Esophagus muscularis mucosa (tissue), 4 donors: Measurements from ENCODE around the gene CAD. TPM values are rescaled to one million over a fixed set of nuclear protein-coding genes. Genes with fewer than 3 reads are reported as not detected.
A peak's percentile ranks its signal among the peaks of the same experiment; 100 is the strongest.

Experiments
- DNase-seq: peaks from one replicate; pipeline ENCODE4 v3.0.0-alpha.2; 2017; ENCODE audit errors: extremely low spot score
- H3K27ac ChIP-seq, 4 donors: fragments of 200-600 bp; sonication (generic); replicated peaks in 1 of 4; 1 replicate in 3 of 4; 2 replicates in 1 of 4; pipeline ENCODE4 v1.5.1; 2016 to 2019; ENCODE audit warnings: mild to moderate bottlenecking in 1 of 4
- H3K27me3 ChIP-seq, 4 donors: fragments of 200-600 bp; sonication (generic); one replicate each; pipeline versions ENCODE4 v1.5.1 to v1.6.0; 2016 to 2019
- H3K36me3 ChIP-seq, 4 donors: fragments of 200-600 bp; sonication (generic); one replicate each; pipeline ENCODE4 v1.5.1; 2016 to 2019
- H3K4me1 ChIP-seq, 4 donors: fragments of 200-600 bp; sonication (generic); one replicate each; pipeline ENCODE4 v1.5.1; 2016 to 2019
- H3K4me3 ChIP-seq, 4 donors: fragments of 200-600 bp; sonication (generic); 1 replicate in 2 of 4; 2 replicates in 2 of 4; pipeline ENCODE4 v1.5.1; 2016 to 2019; ENCODE audit warnings: mild to moderate bottlenecking in 4 of 4, moderate library complexity in 1 of 4
- H3K9me3 ChIP-seq, 4 donors: fragments of 200-600 bp; sonication (generic); 1 replicate in 3 of 4; 2 replicates in 1 of 4; pipeline ENCODE4 v1.5.1; 2016 to 2019
- EP300 ChIP-seq: sonication (generic); formaldehyde crosslinking; IDR thresholded peaks from one replicate; pipeline ENCODE4 v1.6.1; 2017; ENCODE audit warnings: antibody characterized with exemption
- POLR2A ChIP-seq: fragments of 450-650 bp; IDR thresholded peaks from one replicate; pipeline ENCODE4 v1.6.1; 2017; ENCODE audit warnings: antibody characterized with exemption, moderate library complexity, mild to moderate bottlenecking, low read depth
- POLR2AphosphoS5 ChIP-seq, 2 donors: sonication (generic); formaldehyde crosslinking; IDR thresholded peaks; one replicate each; pipeline ENCODE4 v1.6.1; 2017; ENCODE audit warnings: antibody characterized with exemption in 2 of 2
- WGBS: methylation state at CpG from one replicate; pipeline ENCODE4 v1.1.5; 2018; 5-methylcytosine and 5-hydroxymethylcytosine counted together
- intact Hi-C: fragments of 100-400 bp; cut with DNase I; formaldehyde crosslinking; loops from one replicate; pipeline ENCODE4 v1.15.1; 2023
- total RNA-seq, 4 donors: library from RNA; depleted of rRNA; stranded (reverse); fragments of >200 nt; gene quantifications; one replicate each; pipeline versions ENCODE4 v1.1.0 to v1.2.1, GENCODE V29; 2016
- TF ChIP-seq, protein P1 (sequence below), 3 experiments: fragments of 200-600 bp in 2 of 3; fragments of 450-650 bp in 1 of 3; sonication (generic) in 2 of 3; IDR thresholded peaks; one replicate each; pipeline ENCODE4 v1.5.1; 2017 to 2019; ENCODE audit warnings: antibody characterized with exemption in 3 of 3, mild to moderate bottlenecking in 2 of 3, moderate library complexity in 1 of 3

Gene CAD
- total RNA-seq, 4 donors from 2014 or later = 12.4 to 28.3 (median 16.6) TPM

DNA sequence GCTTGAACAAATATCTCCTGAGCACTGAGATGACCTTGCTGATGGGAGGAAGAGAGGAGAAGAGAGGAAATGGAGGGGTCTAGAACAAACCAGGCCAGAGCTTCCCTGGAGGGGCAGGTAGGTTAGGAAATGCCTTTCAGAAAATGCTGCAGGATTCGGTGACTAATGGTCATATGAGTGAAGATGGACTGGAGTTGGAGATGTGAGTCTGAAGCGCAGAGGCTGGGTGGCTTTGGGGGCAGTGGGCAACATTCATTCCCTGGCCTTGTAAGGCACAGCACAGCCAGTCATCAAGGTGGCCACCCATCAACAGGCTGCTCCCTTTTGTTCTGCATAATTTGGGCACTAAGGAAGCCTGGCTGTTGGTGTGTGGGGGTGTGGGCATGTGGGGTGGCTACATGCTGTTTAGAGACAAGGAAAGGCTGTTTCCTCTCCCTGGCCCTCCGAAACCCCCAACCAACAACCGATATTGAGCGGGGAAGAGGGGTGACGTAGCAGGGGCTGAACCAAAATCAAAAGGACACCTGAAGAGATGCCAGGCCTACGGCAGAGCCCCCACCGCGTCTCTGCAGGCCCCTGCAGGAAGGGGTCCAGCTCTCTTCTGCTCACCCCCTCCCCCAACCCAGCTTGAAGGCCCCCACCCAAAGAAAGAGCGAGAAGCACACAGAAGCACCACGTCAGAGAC, 44.2 kb downstream of the CAD start:
- peaks cover 35 to 40% (median 40%) of the 10 kb centered on the region in 4 donors for H3K4me1 ChIP-seq
- H3K9me3 ChIP-seq = no peaks in the 10 kb centered on the region
- no peak overlapping the region for H3K27ac ChIP-seq
- peak overlapping the region in 2 of 4 donors; percentile 53 to 56 for H3K4me3 ChIP-seq
- intact Hi-C loops = loop anchor here (10.0 kb wide), 1 partner anchor 817 kb away; no protein-coding TSS in a partner anchor
- TF ChIP-seq POLR2A (no peak), EP300 (no peak), POLR2AphosphoS5 (IDR thresholded peaks at IDR 0.05) (no peak)
- TF ChIP-seq, protein P1, sequence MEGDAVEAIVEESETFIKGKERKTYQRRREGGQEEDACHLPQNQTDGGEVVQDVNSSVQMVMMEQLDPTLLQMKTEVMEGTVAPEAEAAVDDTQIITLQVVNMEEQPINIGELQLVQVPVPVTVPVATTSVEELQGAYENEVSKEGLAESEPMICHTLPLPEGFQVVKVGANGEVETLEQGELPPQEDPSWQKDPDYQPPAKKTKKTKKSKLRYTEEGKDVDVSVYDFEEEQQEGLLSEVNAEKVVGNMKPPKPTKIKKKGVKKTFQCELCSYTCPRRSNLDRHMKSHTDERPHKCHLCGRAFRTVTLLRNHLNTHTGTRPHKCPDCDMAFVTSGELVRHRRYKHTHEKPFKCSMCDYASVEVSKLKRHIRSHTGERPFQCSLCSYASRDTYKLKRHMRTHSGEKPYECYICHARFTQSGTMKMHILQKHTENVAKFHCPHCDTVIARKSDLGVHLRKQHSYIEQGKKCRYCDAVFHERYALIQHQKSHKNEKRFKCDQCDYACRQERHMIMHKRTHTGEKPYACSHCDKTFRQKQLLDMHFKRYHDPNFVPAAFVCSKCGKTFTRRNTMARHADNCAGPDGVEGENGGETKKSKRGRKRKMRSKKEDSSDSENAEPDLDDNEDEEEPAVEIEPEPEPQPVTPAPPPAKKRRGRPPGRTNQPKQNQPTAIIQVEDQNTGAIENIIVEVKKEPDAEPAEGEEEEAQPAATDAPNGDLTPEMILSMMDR (IDR thresholded peaks at IDR 0.05) = no peak
- peaks cover 0 to 100% (median 60%) of the 10 kb centered on the region in 4 donors for H3K27me3 ChIP-seq
- 53% methylated on average over 11 of the region's 11 CpGs for WGBS
- no peaks in the 10 kb centered on the region for H3K36me3 ChIP-seq
- no peak for DNase-seq

DNA sequence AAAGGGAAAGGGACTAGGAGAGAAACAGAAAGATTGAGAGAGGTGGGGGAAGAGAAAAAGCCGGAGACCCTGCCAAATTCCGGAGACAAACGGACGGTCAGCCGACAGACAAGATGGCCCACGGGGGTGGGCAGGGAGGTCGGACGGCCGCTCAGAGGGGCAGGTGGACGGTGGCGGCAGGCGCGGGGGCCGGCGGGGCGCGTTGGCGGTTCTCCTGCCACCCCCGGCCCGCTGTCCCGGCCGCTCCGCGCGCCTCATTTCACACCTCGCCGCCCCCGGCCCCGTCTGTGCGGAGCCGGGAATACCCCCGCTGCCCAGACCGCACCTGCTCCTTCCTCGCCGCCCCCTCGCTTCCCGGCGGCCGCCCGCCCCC, 44.7 kb downstream of the CAD start:
- H3K4me1 ChIP-seq = peaks cover 35 to 40% (median 40%) of the 10 kb centered on the region in 4 donors
- intact Hi-C loops = loop anchor here (10.0 kb wide), 1 partner anchor 817 kb away; no protein-coding TSS in a partner anchor
- H3K9me3 ChIP-seq = no peaks in the 10 kb centered on the region
- peaks cover 0 to 100% (median 61%) of the 10 kb centered on the region in 4 donors for H3K27me3 ChIP-seq
- H3K4me3 ChIP-seq = peak overlapping the region; percentile 49 to 56 (median 54)
- no peaks in the 10 kb centered on the region for H3K36me3 ChIP-seq
- 16% methylated on average over 8 of the region's 40 CpGs for WGBS
- no peak overlapping the region for H3K27ac ChIP-seq
- no peak for TF ChIP-seq POLR2A
- no peak for DNase-seq

DNA sequence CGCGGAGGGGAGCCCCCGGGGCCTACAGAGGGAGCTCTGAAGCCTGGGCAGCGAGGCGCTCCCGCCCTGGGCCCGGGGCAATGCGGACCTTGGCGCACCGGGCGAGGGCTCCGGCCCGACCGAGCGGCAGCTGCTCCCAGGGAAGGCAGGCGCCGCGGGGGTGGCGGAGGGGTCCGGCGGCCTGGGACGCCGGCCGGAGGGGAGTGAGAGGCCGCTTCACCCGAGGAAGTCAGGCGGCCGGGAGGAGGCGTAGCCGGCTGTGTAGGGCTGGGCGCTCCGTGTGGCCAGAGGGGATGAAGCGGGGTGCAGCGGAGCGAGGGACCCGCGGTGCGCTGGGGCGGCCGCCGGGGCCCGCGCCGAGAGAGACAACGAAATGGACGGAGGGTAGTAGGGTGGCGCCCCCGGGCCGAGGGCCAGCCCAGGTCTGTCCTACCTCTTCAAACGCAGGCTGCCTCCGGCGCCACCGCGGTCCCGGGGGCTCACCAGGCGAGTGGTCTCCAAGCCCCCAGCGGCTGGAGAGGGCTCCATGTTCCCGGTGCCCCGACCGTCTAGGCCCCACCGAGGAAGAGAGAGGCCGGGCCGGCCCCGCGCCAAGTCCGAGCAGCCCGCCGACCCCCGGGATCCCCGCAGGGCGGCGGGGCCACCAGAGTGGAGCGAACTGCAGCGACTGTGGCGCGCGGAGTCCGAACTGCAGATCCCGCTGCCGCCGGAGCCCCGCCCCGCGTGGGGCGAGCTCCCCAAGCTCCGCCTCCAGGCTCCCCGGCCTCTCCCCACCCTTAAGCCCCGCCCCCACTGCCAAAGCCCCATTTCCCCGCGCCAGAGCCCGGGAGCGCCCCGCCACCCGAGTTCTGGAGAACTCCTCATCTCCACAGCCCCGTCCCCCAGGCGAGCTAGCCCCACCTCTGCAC, 45.5 kb downstream of the CAD start, which contains the start of gene SLC30A3:
TSS of gene SLC30A3 (minus strand) at position 669 of the 908 bp plus-strand sequence. CDS start at position 528, 141 bp downstream.
- Histone ChIP-seq H3K4me3 (peak within 1 kb of the TSS; percentile 49 to 56 (median 54)), H3K27me3 (peaks cover 0 to 100% (median 61%) of the 10 kb centered on the region in 4 donors), H3K4me1 (peaks cover 35 to 40% (median 40%) of the 10 kb centered on the region in 4 donors), H3K9me3 (no peaks in the 10 kb centered on the region), H3K36me3 (no peaks in the 10 kb centered on the region), H3K27ac (no peak within 1 kb of the TSS)
- DNase-seq = no peak
- WGBS = 1% methylated on average over 16 of the region's 96 CpGs
- intact Hi-C loops = loop anchor here (10.0 kb wide), 1 partner anchor 818 kb away; no protein-coding TSS in a partner anchor
- TF ChIP-seq POLR2AphosphoS5 (IDR thresholded peaks at IDR 0.05) = no peak

DNA sequence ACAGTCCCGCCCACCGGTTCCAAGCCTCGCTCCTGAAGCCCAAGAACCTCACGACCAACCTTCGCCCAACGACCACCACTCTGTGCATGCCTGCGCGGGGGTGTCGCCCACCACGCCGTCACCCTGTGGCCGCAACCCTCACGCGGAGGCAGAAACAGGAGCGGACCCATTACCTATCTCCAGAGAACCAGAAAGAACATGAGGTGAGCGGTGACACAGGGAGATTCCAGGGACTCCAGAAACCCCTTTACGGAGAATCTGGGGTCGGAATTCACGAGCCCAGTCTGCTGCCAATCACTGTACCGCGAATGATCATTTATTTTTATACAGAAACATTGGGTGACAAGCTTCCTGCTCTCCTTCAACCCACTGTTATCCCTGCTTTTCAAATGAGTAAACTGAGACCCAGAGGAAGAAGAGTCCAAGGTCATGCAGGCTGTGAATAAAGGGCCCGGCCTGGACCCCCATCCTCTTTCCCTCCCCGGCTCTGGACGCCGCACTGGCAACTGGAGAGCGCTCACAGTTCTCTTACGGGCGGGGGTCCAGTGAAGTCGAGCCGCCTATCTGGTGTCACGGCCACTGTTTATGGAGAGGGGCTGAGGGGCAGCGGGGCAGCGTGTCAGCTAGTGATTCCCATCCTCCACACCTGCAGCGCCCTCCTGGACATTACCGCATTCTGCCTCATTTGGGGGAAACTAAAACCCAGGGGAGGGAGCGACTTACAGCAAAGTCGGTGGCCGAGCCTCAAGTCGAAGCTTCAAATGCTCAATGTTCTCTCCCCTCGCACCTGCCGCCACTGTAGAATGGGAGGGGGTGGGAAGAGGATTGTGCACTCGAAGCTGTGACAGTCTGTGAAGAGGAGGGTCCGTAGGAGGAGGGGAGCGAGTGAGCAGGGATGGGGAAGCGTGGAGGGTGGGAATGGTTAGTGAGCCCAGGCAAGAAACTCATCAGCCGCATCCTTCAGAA, 46.4 kb downstream of the CAD start:
- Histone ChIP-seq H3K9me3 (no peaks in the 10 kb centered on the region), H3K4me3 (peak overlapping the region; percentile 49 to 56 (median 54)), H3K27ac (no peak overlapping the region), H3K36me3 (no peaks in the 10 kb centered on the region), H3K27me3 (peaks cover 0 to 100% (median 61%) of the 10 kb centered on the region in 4 donors), H3K4me1 (peaks cover 35 to 40% (median 40%) of the 10 kb centered on the region in 4 donors)
- intact Hi-C loops = loop anchor here (10.0 kb wide), 1 partner anchor 819 kb away; no protein-coding TSS in a partner anchor
- DNase-seq = no peak
- TF ChIP-seq EP300 (no peak), POLR2A (no peak), POLR2AphosphoS5 (IDR thresholded peaks at IDR 0.05) (no peak)
- TF ChIP-seq, protein P1 (IDR thresholded peaks at IDR 0.05) = no peak
- WGBS = 4% methylated on average over 10 of the region's 46 CpGs

DNA sequence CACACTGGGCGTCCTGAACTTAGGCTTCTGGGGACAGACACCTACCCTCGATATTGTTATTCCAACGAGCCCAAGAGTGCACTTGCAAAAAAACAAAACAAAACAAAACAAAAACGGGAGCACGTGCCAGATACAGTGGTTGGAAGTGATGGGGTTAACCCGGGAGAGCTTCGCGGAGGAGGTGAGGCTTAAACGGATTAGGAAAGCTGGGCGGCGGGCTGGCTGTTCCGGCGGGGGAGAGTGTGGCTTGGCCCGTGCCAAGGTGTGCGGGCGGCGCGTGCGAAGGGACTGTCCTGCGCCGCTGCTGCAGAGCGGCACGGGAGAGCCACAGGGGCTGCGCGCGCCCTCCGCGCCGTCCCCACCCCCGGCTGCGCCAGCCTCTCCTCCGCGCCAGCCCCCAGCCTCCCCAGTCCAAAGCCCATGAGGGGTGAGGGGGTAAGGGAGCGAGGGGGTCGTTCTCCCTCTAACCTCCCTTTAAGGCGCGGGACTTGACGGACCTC, 47.1 kb downstream of the CAD start:
- 0% methylated on average over 10 of the region's 38 CpGs for WGBS
- TF ChIP-seq, protein P1 (IDR thresholded peaks at IDR 0.05) = no peak
- TF ChIP-seq POLR2AphosphoS5 (IDR thresholded peaks at IDR 0.05) = no peak
- TF ChIP-seq EP300 = no peak
- TF ChIP-seq POLR2A = no peak
- DNase-seq = no peak
- Histone ChIP-seq H3K4me1 (peaks cover 35 to 40% (median 40%) of the 10 kb centered on the region in 4 donors), H3K27ac (no peak overlapping the region), H3K36me3 (no peaks in the 10 kb centered on the region), H3K27me3 (peaks cover 0 to 97% (median 61%) of the 10 kb centered on the region in 4 donors), H3K9me3 (no peaks in the 10 kb centered on the region), H3K4me3 (peak overlapping the region; percentile 30 to 56 (median 52))
- intact Hi-C loops = loop anchor here (10.0 kb wide), 1 partner anchor 820 kb away; no protein-coding TSS in a partner anchor
